ENCODE data around the gene ADPRS. TPM values are rescaled to one million over a fixed set of nuclear protein-coding genes. Genes with fewer than 3 reads are reported as not detected.

ADPRS gene
- total RNA-seq, 1 donor from 2014 or later: 30.0 TPM

GRCh38 chr1:36136535-36136934 is 47.8 kb downstream of the ADPRS start:
- DNase-seq (ENCODE audit: low spot score, unreplicated experiment): no peak

GRCh38 chr1:36137226-36137625 is 48.5 kb downstream of the ADPRS start:
- H3K36me3 Mint-ChIP-seq (ENCODE audit: insufficient read depth): peaks cover 6% of the 10 kb centered on the region
- no peak for DNase-seq (ENCODE audit: low spot score, unreplicated experiment)
- H3K9me3 Mint-ChIP-seq (ENCODE audit: low read depth): no peaks in the 10 kb centered on the region
- no peak overlapping the region for H3K4me3 Mint-ChIP-seq (ENCODE audit: low read depth)
- TF ChIP-seq, protein P1, sequence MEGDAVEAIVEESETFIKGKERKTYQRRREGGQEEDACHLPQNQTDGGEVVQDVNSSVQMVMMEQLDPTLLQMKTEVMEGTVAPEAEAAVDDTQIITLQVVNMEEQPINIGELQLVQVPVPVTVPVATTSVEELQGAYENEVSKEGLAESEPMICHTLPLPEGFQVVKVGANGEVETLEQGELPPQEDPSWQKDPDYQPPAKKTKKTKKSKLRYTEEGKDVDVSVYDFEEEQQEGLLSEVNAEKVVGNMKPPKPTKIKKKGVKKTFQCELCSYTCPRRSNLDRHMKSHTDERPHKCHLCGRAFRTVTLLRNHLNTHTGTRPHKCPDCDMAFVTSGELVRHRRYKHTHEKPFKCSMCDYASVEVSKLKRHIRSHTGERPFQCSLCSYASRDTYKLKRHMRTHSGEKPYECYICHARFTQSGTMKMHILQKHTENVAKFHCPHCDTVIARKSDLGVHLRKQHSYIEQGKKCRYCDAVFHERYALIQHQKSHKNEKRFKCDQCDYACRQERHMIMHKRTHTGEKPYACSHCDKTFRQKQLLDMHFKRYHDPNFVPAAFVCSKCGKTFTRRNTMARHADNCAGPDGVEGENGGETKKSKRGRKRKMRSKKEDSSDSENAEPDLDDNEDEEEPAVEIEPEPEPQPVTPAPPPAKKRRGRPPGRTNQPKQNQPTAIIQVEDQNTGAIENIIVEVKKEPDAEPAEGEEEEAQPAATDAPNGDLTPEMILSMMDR (IDR thresholded peaks at IDR 0.05; ENCODE audit: unreplicated experiment): no peak
- H3K27me3 Mint-ChIP-seq: no peaks in the 10 kb centered on the region
- peaks cover 9% of the 10 kb centered on the region for H3K4me1 Mint-ChIP-seq (ENCODE audit: low read depth)
- no peak overlapping the region for H3K27ac Mint-ChIP-seq

More at GRCh38 chr1:36136535-36136934, 47.8 kb downstream of the ADPRS start:
- Mint-ChIP-seq H3K27me3 (no peaks in the 10 kb centered on the region), H3K4me3 (ENCODE audit: low read depth) (no peak overlapping the region), H3K36me3 (ENCODE audit: insufficient read depth) (peaks cover 6% of the 10 kb centered on the region), H3K4me1 (ENCODE audit: low read depth) (peaks cover 7% of the 10 kb centered on the region), H3K9me3 (ENCODE audit: low read depth) (no peaks in the 10 kb centered on the region), H3K27ac (no peak overlapping the region)
- TF ChIP-seq, protein P1 (IDR thresholded peaks at IDR 0.05; ENCODE audit: unreplicated experiment): no peak

GRCh38 chr1:36137776-36138175 is 49.1 kb downstream of the ADPRS start:
- H3K4me3 Mint-ChIP-seq (ENCODE audit: low read depth): no peak overlapping the region
- peaks cover 6% of the 10 kb centered on the region for H3K36me3 Mint-ChIP-seq (ENCODE audit: insufficient read depth)
- H3K27ac Mint-ChIP-seq: no peak overlapping the region
- H3K27me3 Mint-ChIP-seq: no peaks in the 10 kb centered on the region
- H3K9me3 Mint-ChIP-seq (ENCODE audit: low read depth): no peaks in the 10 kb centered on the region
- H3K4me1 Mint-ChIP-seq (ENCODE audit: low read depth): peaks cover 9% of the 10 kb centered on the region
- no peak for DNase-seq (ENCODE audit: low spot score, unreplicated experiment)
- TF ChIP-seq, protein P1 (IDR thresholded peaks at IDR 0.05; ENCODE audit: unreplicated experiment): no peak

- H3K4me3 Mint-ChIP-seq (ENCODE audit: low read depth): no peak overlapping the region
- H3K27ac Mint-ChIP-seq: no peak overlapping the region
- TF ChIP-seq, protein P1 (IDR thresholded peaks at IDR 0.05; ENCODE audit: unreplicated experiment): no peak
- H3K27me3 Mint-ChIP-seq: no peaks in the 10 kb centered on the region
- no peaks in the 10 kb centered on the region for H3K9me3 Mint-ChIP-seq (ENCODE audit: low read depth)
- H3K4me1 Mint-ChIP-seq (ENCODE audit: low read depth): peaks cover 8% of the 10 kb centered on the region
- DNase-seq (ENCODE audit: low spot score, unreplicated experiment): no peak
- H3K36me3 Mint-ChIP-seq (ENCODE audit: insufficient read depth): peaks cover 7% of the 10 kb centered on the region
These were observed 50.8 kb downstream of the ADPRS start for GRCh38 chr1:36139521-36139920.

DNA sequence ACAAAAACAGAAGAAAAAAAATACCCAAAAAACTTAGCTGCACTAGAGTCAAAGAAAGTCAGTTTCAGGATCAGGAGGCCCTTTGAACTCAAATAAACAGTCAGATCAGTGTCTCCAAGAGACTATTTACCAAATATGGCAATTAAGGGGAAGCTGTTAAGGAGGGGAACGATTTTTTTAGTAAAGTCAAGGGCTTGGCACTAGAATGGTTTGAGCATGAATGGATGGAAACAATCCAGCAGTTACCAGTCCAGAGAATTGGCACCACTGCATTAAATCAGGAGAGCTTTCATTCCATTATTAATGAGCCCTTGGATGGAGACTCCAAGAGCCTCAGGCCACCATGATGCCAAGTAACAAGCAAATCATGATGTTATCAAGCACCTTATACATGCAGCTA is 53.4 kb downstream of the ADPRS start:
- H3K4me3 Mint-ChIP-seq (ENCODE audit: low read depth): no peak overlapping the region
- H3K4me1 Mint-ChIP-seq (ENCODE audit: low read depth): peaks cover 1% of the 10 kb centered on the region
- no peak for DNase-seq (ENCODE audit: low spot score, unreplicated experiment)
- peaks cover 10% of the 10 kb centered on the region for H3K36me3 Mint-ChIP-seq (ENCODE audit: insufficient read depth)
- no peaks in the 10 kb centered on the region for H3K9me3 Mint-ChIP-seq (ENCODE audit: low read depth)
- no peaks in the 10 kb centered on the region for H3K27me3 Mint-ChIP-seq
- TF ChIP-seq, protein P1 (IDR thresholded peaks at IDR 0.05; ENCODE audit: unreplicated experiment): no peak
- no peak overlapping the region for H3K27ac Mint-ChIP-seq
